GM21515 (cell line): Measurements from ENCODE around the gene R3HDM1.
"Not testable (repeated sequence)": the region's sequence is repeated elsewhere in the genome, so short reads cannot be mapped to it uniquely, and the experiment has no call there.

Experiments
- ATAC-seq: cut with Tn5 transposase; IDR thresholded peaks from one replicate; pipeline ENCODE4 v1.9.1; 2021; ENCODE audit not compliant: unreplicated experiment

The R3HDM1 gene

DNA sequence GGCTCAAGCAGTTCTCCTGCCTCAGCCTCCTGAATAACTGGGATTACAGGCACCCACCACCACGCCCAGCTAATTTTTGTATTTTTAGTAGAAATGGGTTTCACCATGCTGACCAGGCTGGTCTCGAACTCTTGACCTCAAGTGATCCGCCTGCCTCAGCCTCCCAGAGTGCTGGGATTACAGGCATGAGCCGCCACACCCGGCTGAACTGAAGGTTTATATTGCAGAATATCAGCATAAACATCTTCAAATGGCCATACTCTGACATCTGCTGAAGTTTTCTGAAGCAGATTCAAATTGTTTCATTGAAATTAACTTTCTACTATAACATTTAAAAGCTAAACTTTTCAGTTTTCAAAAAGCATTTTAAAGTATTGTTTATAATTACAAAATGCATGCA, 172.8 kb downstream of the R3HDM1 start:
- ATAC-seq = not testable (repeated sequence)

- no peak for ATAC-seq
These were observed 176.9 kb downstream of the R3HDM1 start for GRCh38 chr2:135708159-135708558.

- peak; percentile 62 for ATAC-seq
These were observed 178.7 kb downstream of the R3HDM1 start for GRCh38 chr2:135709992-135710391.

- ATAC-seq = not testable (repeated sequence)
These were observed 183.8 kb downstream of the R3HDM1 start for GRCh38 chr2:135715086-135715485.

DNA sequence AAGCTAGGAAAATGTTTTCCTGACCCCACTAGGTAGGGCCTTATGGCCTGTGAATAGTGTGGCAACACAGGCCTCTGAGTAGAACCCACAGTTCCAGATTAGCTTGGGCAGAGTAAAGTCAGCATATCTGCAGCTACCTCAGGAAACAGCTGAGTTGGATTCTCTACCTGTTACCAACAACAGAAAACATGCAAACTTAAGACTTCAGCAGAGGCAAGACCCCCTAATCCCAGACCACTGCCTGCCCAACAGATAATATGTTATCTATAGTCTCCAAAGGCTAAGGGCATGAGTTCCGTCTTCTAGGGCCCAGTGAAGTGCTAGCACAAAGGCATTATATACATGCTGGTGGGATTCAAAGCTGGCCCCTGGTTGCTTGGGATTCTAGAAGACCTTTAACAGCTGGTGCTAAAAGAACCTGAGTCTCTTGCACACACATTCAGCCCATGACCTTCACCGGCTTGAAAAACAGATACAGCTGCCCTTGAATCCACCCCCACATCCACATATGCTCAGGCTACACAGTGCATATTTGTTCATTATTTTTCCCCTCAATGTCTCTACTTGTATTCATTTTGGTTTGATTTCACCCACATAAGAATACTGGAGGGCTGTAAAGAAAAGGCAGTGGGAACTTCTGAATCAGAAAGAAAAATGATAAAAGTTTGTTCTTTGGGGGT, 196.9 kb downstream of the R3HDM1 start:
- no peak for ATAC-seq

DNA sequence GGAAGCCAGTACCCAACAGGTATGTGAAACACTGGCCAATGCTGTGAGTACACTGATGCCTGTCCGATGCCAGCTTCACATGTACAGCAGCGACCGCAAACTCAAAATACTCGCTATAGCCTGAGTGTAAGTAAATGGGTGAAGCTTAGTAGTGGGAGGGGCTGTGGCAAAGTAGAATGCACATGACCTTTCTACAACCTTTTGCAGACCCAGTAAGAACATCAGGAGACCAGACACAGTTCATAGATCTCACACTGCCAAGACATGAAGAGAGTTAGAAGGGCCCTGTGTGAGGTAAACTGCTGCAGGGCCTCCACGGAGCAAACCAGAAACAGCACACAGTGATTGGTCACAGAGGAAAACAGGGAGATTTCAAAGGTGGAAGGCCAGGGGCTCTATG, 201.3 kb downstream of the R3HDM1 start:
- ATAC-seq = no peak

DNA sequence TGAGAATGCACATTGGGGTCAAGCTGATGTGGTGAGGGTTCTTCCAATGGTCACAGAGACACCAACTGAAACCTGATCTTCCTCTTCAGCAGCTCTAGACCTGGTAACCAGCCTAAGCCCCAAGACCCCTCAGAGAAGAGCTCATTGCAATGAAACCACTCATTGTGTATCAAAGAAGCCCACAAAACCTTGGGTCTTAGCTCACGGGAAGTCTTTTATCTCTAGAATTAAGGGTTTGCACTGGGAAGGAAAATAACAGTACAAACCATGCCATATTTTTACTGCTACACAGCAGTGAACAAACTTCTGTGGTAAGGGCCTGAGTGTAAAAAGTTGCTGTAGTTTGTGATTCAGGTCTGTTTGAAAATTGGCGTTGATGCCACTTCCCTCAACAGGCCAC, 201.8 kb downstream of the R3HDM1 start:
- no peak for ATAC-seq

- no peak for ATAC-seq
These were observed 205.3 kb downstream of the R3HDM1 start for GRCh38 chr2:135736546-135736945.

DNA sequence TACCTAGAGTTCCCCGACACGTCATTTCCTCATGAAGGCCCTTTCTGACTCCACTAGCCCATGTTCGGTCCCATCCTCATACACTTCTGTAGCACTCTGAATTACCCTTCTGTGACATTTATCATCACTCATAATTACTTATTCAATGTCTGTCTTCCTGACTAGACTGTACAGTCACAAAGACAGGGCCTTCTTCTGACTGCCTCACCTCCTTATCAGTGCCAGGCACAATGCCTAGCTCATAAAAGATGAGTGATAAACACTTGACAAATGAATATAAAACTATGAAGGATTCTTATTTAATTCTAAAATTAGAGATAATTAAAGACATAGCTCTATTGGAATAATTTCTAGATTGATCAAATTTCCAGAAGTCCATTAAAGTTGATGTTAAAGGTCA, 208.9 kb downstream of the R3HDM1 start:
- no peak for ATAC-seq

- ATAC-seq = no peak
These were observed 209.7 kb downstream of the R3HDM1 start for GRCh38 chr2:135741043-135741394.

DNA sequence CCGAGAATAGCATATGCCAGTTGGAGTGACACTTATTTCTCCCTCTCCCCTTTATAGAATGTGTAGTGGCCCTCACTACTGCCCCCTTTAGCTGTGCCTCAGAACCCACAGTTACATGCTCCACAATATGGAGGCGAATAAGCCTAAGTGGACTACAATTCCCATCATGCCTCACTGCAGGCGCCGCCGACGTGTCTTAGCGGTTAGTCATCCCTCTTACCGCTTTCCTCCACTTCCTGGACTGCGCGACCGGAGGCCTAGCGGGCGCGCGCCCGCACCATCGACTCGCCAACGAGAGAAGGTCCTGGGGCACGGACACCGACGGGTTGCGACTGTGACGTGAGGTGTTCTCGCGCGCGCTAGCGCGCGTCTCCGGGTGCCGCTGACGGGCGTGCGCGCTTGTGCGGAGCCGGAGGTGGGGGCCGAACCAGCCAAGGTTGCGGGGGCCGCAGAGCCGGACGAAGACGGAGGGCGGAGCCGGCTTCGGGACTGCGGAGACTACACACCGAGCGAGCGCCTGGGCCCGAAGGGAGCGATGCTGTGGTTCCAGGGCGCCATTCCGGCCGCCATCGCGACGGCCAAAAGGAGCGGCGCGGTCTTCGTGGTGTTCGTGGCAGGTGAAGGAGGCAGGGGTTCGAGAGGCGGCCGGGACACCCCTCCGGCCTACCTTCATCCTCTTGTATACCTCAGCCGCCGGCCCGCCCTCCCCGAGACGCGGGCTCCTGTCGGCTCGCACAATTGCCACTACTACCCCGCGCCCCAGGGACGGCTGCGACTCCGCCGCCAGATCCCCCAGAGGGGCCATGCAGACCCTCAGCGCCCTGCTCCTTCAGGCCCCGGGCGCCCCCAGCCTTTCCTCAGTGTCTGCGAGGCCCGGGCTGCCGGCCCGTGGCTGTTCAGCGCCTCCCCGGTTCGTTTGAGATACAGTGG, 210.4 kb downstream of the R3HDM1 start, which contains the start of gene UBXN4:
UBXN4 (plus strand) TSS at position 461 of the 930 bp plus-strand sequence; CDS start at position 536, 75 bp downstream.
- peak; percentile 90 for ATAC-seq

DNA sequence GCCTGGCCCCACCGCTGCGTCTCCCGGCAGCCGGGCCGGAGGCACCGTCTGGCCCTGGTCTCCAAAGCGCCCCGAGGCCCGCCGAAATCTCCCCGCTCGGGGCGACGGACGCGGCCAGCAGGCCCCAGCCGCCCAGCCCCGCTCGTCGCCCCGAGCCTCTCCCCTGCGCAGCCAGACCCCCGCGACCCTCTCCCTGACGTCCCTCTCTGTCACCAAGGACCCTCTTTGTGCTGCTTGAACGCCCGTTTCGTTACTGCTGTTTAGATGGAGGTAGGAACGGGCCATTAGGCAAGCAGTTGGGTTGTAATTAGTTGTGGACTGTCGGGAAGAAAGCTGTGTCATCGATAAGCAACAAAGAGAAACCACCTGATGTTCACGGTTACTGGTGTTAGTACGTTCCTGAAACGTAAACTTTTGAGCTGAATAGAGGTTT, 211.1 kb downstream of the R3HDM1 start:
- peak; percentile 25 for ATAC-seq

- no peak for ATAC-seq
These were observed 212.6 kb downstream of the R3HDM1 start for GRCh38 chr2:135743860-135744259.

DNA sequence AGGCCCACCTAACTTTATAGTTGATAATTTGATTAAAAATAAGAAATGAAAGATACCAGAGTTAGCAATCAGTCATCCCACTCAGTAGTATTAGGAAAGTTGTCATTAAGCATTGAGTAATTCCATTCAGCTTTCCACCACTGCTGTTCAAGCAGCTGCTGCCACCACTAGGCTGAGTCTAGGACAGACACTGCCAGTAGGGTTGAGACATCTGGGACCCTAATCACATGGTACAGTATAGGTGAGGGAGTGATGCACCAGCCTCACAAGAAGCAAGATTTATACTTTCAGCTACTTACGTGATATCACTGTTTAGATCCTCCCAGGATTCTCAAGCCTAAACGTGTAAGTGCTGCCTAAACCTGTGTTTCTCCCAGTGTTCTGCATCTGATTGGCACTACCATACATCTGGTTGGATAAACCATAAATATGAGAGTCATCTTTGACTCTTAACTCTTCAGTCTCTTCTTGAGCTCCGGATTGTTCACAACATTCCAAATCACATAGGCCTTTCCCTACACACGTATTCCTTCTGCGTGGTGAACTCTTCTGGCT, 213.6 kb downstream of the R3HDM1 start:
- no peak for ATAC-seq

DNA sequence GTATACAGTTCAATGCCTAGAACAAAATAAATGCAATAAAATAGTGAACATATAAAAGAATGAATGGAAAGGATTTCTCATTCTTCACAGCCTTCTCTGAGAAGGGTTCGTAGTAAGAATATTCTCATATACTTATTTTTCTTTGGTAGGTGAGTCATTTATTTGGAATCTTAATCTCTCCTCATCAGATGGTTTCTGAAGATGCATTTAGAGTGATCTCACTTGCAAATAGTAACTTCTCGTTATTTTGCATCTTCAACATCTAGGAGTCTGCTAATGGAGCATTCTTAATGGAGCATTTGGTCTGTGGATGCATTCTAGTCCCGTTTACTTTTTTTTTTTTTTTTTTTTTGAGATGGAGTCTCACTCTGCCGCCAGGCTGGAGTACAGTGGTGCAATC, 214.3 kb downstream of the R3HDM1 start:
- ATAC-seq = no peak

DNA sequence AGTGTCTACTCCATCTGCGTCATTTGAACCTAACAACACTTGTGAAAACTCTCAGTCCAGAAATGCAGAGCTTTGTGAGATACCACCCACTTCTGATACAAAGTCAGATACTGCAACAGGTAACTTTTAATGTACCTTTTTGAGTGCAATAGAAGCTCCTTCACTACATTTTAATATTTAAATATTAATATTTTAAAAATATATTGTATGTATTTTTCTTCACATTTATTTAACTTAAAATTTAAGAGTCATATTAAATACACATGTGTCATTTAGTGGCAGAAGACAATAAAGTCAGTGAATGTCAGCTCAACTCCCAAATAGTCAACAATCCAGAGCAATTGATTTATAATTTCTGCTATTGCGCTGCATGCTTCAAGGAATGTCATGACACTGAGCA, 224.3 kb downstream of the R3HDM1 start:
- ATAC-seq = no peak

GRCh38 chr2:135756692-135757091, 225.4 kb downstream of the R3HDM1 start:
- ATAC-seq = no peak

GRCh38 chr2:135762022-135762421, 230.7 kb downstream of the R3HDM1 start:
- no peak for ATAC-seq

- no peak for ATAC-seq
These were observed 231.2 kb downstream of the R3HDM1 start for GRCh38 chr2:135762530-135762929.

DNA sequence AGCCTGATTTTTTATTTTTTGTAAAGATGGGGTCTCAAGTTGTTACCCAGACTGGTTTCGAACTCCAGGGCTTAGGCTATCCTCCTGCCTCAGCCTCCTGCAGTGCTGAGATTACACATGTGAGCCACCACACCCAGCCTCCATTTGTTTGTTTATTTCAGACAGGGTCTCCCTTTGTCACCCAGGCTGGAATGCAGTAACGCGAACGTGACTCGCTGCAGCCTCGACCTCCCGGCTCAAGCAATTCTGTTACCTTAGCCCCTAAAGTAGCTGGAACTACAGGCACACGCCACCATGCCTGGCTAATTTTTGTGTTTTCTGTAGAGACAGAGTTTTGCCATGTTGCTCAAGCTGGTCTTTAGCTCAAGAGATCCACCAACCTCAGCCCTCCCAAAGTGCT, 237.6 kb downstream of the R3HDM1 start:
- no peak for ATAC-seq

GRCh38 chr2:135773319-135773718, 242.0 kb downstream of the R3HDM1 start:
- no peak for ATAC-seq

GRCh38 chr2:135773917-135774316, 242.6 kb downstream of the R3HDM1 start:
- no peak for ATAC-seq
